ENCODE measurements around the gene EPSTI1.
A peak's percentile ranks its signal among the peaks of the same experiment; 100 is the strongest.

Gene EPSTI1

GRCh38 chr13:42971691-42972347 lies 20.2 kb downstream of the EPSTI1 start:
- DNase-seq (ENCODE audit: low read depth): no peak

- DNase-seq (ENCODE audit: low read depth): peak; percentile 8
These were observed 21.0 kb downstream of the EPSTI1 start for GRCh38 chr13:42970824-42971690.

GRCh38 chr13:42969565-42970172 lies 22.4 kb downstream of the EPSTI1 start:
- DNase-seq (ENCODE audit: low read depth): no peak

- DNase-seq (ENCODE audit: low read depth): no peak
These were observed 23.1 kb downstream of the EPSTI1 start for GRCh38 chr13:42968906-42969305.

GRCh38 chr13:42967660-42968059 lies 24.4 kb downstream of the EPSTI1 start:
- no peak for DNase-seq (ENCODE audit: low read depth)

GRCh38 chr13:42965281-42965680 lies 26.8 kb downstream of the EPSTI1 start:
- DNase-seq (ENCODE audit: low read depth): no peak

GRCh38 chr13:42964761-42965161 lies 27.3 kb downstream of the EPSTI1 start:
- no peak for DNase-seq (ENCODE audit: low read depth)

GRCh38 chr13:42959615-42960014 lies 32.4 kb downstream of the EPSTI1 start:
- DNase-seq (ENCODE audit: low read depth): no peak

- DNase-seq (ENCODE audit: low read depth): no peak
These were observed 34.2 kb downstream of the EPSTI1 start for GRCh38 chr13:42957881-42958280.

GRCh38 chr13:42950181-42950580 lies 41.9 kb downstream of the EPSTI1 start:
- no peak for DNase-seq (ENCODE audit: low read depth)

- DNase-seq (ENCODE audit: low read depth): no peak
These were observed 44.1 kb downstream of the EPSTI1 start for GRCh38 chr13:42947925-42948324.

- no peak for DNase-seq (ENCODE audit: low read depth)
These were observed 45.1 kb downstream of the EPSTI1 start for GRCh38 chr13:42946927-42947326.

GRCh38 chr13:42929886-42930535 lies 62.0 kb downstream of the EPSTI1 start:
- no peak for DNase-seq (ENCODE audit: low read depth)

- DNase-seq (ENCODE audit: low read depth): no peak
These were observed 65.5 kb downstream of the EPSTI1 start for GRCh38 chr13:42926555-42926954.

- DNase-seq (ENCODE audit: low read depth): no peak
These were observed 66.0 kb downstream of the EPSTI1 start for GRCh38 chr13:42926043-42926442.

- no peak for DNase-seq (ENCODE audit: low read depth)
These were observed 66.4 kb downstream of the EPSTI1 start for GRCh38 chr13:42925626-42926025.

GRCh38 chr13:42924344-42924743 lies 67.7 kb downstream of the EPSTI1 start:
- no peak for DNase-seq (ENCODE audit: low read depth)

- DNase-seq (ENCODE audit: low read depth): no peak
These were observed 84.3 kb downstream of the EPSTI1 start for GRCh38 chr13:42907745-42908144.

- no peak for DNase-seq (ENCODE audit: low read depth)
These were observed 85.8 kb downstream of the EPSTI1 start for GRCh38 chr13:42906257-42906656.

GRCh38 chr13:42905579-42905978 lies 86.5 kb downstream of the EPSTI1 start:
- DNase-seq (ENCODE audit: low read depth): no peak

GRCh38 chr13:42899266-42899665 lies 92.8 kb downstream of the EPSTI1 start:
- no peak for DNase-seq (ENCODE audit: low read depth)

- DNase-seq (ENCODE audit: low read depth): no peak
These were observed 96.3 kb downstream of the EPSTI1 start for GRCh38 chr13:42895776-42896175.

All from CMK (cell line).